DMS 273 (cell line): ENCODE data around the gene GALNT6.
"Not testable (repeated sequence)": the region's sequence is repeated elsewhere in the genome, so short reads cannot be mapped to it uniquely, and the experiment has no call there.

Experiments
- DNase-seq: peaks from one replicate; lab custom pipeline; 2025; ENCODE audit not compliant: unreplicated experiment; lab: John Stamatoyannopoulos, UW

GALNT6 gene

GRCh38 chr12:51323966-51324895 is 67.0 kb downstream of the GALNT6 start, which contains the start of gene BIN2:
BIN2 (minus strand) TSS chr12:51324174; CDS start chr12:51324102, 72 bp downstream.
- no peak for DNase-seq

- DNase-seq = no peak
Observed at GRCh38 chr12:51323317-51323960, 67.8 kb downstream of the GALNT6 start.

- DNase-seq = no peak
Observed at GRCh38 chr12:51322452-51322851, 68.8 kb downstream of the GALNT6 start.

- DNase-seq = no peak
Observed at GRCh38 chr12:51321882-51322281, 69.3 kb downstream of the GALNT6 start.

- DNase-seq = no peak
Observed at GRCh38 chr12:51320695-51321320, 70.4 kb downstream of the GALNT6 start.

GRCh38 chr12:51320311-51320694 is 70.9 kb downstream of the GALNT6 start:
- DNase-seq = no peak

GRCh38 chr12:51318846-51319599 is 72.2 kb downstream of the GALNT6 start:
- no peak for DNase-seq

GRCh38 chr12:51318057-51318806 is 73.0 kb downstream of the GALNT6 start:
- DNase-seq = not testable (repeated sequence)

GRCh38 chr12:51311389-51311788 is 79.8 kb downstream of the GALNT6 start:
- no peak for DNase-seq

GRCh38 chr12:51307655-51308593 is 83.3 kb downstream of the GALNT6 start:
- DNase-seq = no peak

- DNase-seq = no peak
Observed at GRCh38 chr12:51306507-51306906, 84.7 kb downstream of the GALNT6 start.
